A673 (cell line): ENCODE measurements around the gene NME9. TPM values are rescaled to one million over a fixed set of nuclear protein-coding genes. Genes with fewer than 3 reads are reported as not detected.

Source experiments
- BruUV-seq: library from RNA; stranded (reverse); fragments of 400-500 nt; replicated peaks from 2 replicates; lab custom pipeline; 2021; lab: Mats Ljungman, UMichigan
- CTCF ChIA-PET: fragments of 300-600 bp; sonication (Branson Sonifier 250); formaldehyde crosslinking; loops from one replicate; lab custom pipeline; 2022; ENCODE audit warnings: antibody characterized with exemption; lab: Charles Lee
- POLR2A ChIA-PET: fragments of 300-600 bp; sonication (Branson Sonifier 250); formaldehyde crosslinking; loops from one replicate; lab custom pipeline; 2022; ENCODE audit warnings: antibody characterized with exemption; ENCODE audit not compliant: low non-redundant PET; lab: Charles Lee
- DNase-seq: peaks from one replicate; pipeline ENCODE4 v3.0.0-alpha.2; 2015; ENCODE audit warnings: low spot score
- H3K27ac ChIP-seq: fragments of 200-600 bp; sonication (generic); 2 replicates; pipeline ENCODE4 v1.5.1; 2016; ENCODE audit warnings: mixed run types, low read depth, mild to moderate bottlenecking, mixed read lengths, antibody characterized with exemption, low read length; ENCODE audit not compliant: poor library complexity, severe bottlenecking
- H3K27me3 ChIP-seq: fragments of 200-600 bp; sonication (generic); replicated peaks from 2 replicates; pipeline ENCODE4 v1.6.1; 2017; ENCODE audit warnings: mixed run types, low read depth, mild to moderate bottlenecking, mixed read lengths, antibody characterized with exemption, low read length; ENCODE audit not compliant: insufficient read depth, poor library complexity
- H3K36me3 ChIP-seq: fragments of 200-600 bp; sonication (generic); 2 replicates; pipeline ENCODE4 v1.6.1; 2016; ENCODE audit warnings: mixed run types, mild to moderate bottlenecking, mixed read lengths, antibody characterized with exemption, low read length; ENCODE audit not compliant: insufficient read depth, poor library complexity, severe bottlenecking
- H3K4me1 ChIP-seq: fragments of 200-600 bp; sonication (generic); 2 replicates; pipeline ENCODE4 v1.6.1; 2017; ENCODE audit warnings: mixed run types, mild to moderate bottlenecking, mixed read lengths, antibody characterized with exemption, low read length; ENCODE audit not compliant: insufficient read depth, poor library complexity, severe bottlenecking
- H3K4me3 ChIP-seq: fragments of 200-600 bp; sonication (generic); 2 replicates; pipeline ENCODE4 v1.5.1; 2016; ENCODE audit warnings: low read depth, mixed run types, mild to moderate bottlenecking, mixed read lengths, low read length; ENCODE audit not compliant: poor library complexity, severe bottlenecking
- H3K9me3 ChIP-seq: fragments of 200-600 bp; sonication (generic); 2 replicates; pipeline ENCODE4 v1.6.1; 2016; ENCODE audit warnings: mixed run types, low read depth, mild to moderate bottlenecking, mixed read lengths, antibody characterized with exemption, low read length; ENCODE audit not compliant: poor library complexity, severe bottlenecking
- EZH2 ChIP-seq: fragments of 200-600 bp; sonication (generic); IDR thresholded peaks from 2 replicates; pipeline ENCODE4 v1.6.1; 2017; ENCODE audit warnings: borderline replicate concordance, low read depth, mild to moderate bottlenecking, mixed read lengths, antibody characterized with exemption, low read length; ENCODE audit not compliant: poor library complexity, severe bottlenecking
- intact Hi-C: fragments of 100-400 bp; cut with micrococcal nuclease; formaldehyde crosslinking; loops from one replicate; pipeline ENCODE4 v1.10.0; 2022; ENCODE audit not compliant: unreplicated experiment
- total RNA-seq: library from RNA; stranded (reverse); gene quantifications from 2 replicates; pipeline ENCODE4 v1.2.3, GENCODE V29; 2021
- TF ChIP-seq, protein P1 (sequence below): fragments of 300-800, 200-600 bp; sonication (generic); conservative IDR thresholded peaks from 2 replicates; pipeline ENCODE4 v1.5.1; 2017; ENCODE audit warnings: low read depth, mild to moderate bottlenecking, antibody characterized with exemption, low read length, moderate library complexity, mixed read lengths

Gene NME9
- total RNA-seq, 1 experiment from 2014 or later = not detected

DNA sequence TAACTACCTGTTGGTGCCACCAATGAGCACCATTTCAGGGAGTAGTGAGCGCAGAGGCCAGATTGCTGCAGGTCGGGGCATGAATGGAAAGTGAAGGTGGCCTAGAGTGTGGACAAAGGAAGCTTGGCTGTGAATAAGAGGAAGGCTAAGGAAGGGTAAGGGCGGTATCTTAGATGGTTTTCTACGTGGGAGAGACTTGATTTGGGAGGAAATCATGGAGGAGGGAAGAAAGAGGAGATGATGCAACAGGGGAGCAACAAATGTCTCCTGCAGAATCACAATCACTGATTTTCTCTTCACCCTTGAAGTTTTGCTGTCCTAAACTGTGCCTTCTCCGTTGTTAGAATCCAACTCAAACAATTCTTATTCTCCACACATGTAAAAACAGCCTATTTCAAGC, 21.8 kb downstream of the NME9 start:
- ChIA-PET POLR2A (no interaction called here), CTCF (no interaction called here)
- Histone ChIP-seq H3K27ac (no peak overlapping the region), H3K36me3 (no peaks in the 10 kb centered on the region), H3K27me3 (peaks cover 26% of the 10 kb centered on the region), H3K4me1 (no peaks in the 10 kb centered on the region), H3K9me3 (peaks cover 7% of the 10 kb centered on the region), H3K4me3 (no peak overlapping the region)
- intact Hi-C loops = no loop called here
- no TSS peak for BruUV-seq
- TF ChIP-seq, protein P1, sequence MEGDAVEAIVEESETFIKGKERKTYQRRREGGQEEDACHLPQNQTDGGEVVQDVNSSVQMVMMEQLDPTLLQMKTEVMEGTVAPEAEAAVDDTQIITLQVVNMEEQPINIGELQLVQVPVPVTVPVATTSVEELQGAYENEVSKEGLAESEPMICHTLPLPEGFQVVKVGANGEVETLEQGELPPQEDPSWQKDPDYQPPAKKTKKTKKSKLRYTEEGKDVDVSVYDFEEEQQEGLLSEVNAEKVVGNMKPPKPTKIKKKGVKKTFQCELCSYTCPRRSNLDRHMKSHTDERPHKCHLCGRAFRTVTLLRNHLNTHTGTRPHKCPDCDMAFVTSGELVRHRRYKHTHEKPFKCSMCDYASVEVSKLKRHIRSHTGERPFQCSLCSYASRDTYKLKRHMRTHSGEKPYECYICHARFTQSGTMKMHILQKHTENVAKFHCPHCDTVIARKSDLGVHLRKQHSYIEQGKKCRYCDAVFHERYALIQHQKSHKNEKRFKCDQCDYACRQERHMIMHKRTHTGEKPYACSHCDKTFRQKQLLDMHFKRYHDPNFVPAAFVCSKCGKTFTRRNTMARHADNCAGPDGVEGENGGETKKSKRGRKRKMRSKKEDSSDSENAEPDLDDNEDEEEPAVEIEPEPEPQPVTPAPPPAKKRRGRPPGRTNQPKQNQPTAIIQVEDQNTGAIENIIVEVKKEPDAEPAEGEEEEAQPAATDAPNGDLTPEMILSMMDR = no peak
- TF ChIP-seq EZH2 = no peak
- no peak for DNase-seq

DNA sequence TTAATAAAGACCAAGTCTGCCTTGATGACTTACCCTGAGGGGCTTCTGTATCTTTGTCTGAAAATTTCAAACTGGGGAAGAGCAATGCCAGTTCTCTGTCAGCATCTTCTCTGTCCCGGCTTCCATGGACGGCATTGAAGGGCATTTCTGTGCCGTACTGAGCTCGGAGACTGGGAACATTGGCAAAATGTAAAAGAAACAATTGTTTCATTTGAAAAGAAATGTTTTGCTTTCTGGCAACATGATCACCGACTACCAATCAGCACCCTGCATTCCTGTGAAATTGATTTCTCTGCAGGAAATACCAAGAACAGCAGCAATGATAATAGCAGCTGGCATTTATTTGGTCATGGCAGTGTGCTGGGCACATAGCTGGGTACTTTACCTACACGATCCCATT, 26.2 kb downstream of the NME9 start:
- Histone ChIP-seq H3K4me1 (no peaks in the 10 kb centered on the region), H3K27ac (no peak overlapping the region), H3K9me3 (peaks cover 6% of the 10 kb centered on the region), H3K27me3 (no peaks in the 10 kb centered on the region), H3K36me3 (no peaks in the 10 kb centered on the region), H3K4me3 (no peak overlapping the region)
- POLR2A ChIA-PET = no interaction called here
- DNase-seq = no peak
- BruUV-seq = no TSS peak
- TF ChIP-seq, protein P1 = no peak
- no peak for TF ChIP-seq EZH2
- intact Hi-C loops = no loop called here
- CTCF ChIA-PET = no interaction called here

- Histone ChIP-seq H3K27me3 (no peaks in the 10 kb centered on the region), H3K9me3 (no peaks in the 10 kb centered on the region), H3K4me3 (no peak overlapping the region), H3K36me3 (no peaks in the 10 kb centered on the region), H3K4me1 (no peaks in the 10 kb centered on the region), H3K27ac (no peak overlapping the region)
- CTCF ChIA-PET = no interaction called here
- intact Hi-C loops = no loop called here
- no peak for TF ChIP-seq EZH2
- TF ChIP-seq, protein P1 = no peak
- POLR2A ChIA-PET = no interaction called here
- DNase-seq = no peak
- TSS peak; percentile 16 for BruUV-seq
Observed at GRCh38 chr3:138300647-138301046, 29.0 kb downstream of the NME9 start.
